Neuronal stem cell (in vitro differentiated cells): Measurements from ENCODE around the gene RASAL1.

Experiments used
- DNase-seq: peaks from one replicate; pipeline ENCODE4 v3.0.0-alpha.2; 2013; ENCODE audit warnings: low spot score
- H2AFZ ChIP-seq: one replicate; pipeline ENCODE4 v1.6.1; 2013; ENCODE audit warnings: mild to moderate bottlenecking, low read length, inconsistent platforms
- H2AK5ac ChIP-seq: 2 replicates; pipeline ENCODE4 v1.6.1; 2013; ENCODE audit warnings: low read depth, mild to moderate bottlenecking, inconsistent platforms, low read length, moderate library complexity, mixed read lengths
- H2BK120ac ChIP-seq: 2 replicates; pipeline ENCODE4 v1.6.1; 2013; ENCODE audit warnings: low read depth, mild to moderate bottlenecking, inconsistent platforms, low read length, moderate library complexity, mixed read lengths
- H2BK12ac ChIP-seq: one replicate; pipeline ENCODE4 v1.6.1; 2013; ENCODE audit warnings: low read length, inconsistent platforms
- H2BK15ac ChIP-seq: 2 replicates; pipeline ENCODE4 v1.6.1; 2013; ENCODE audit warnings: mild to moderate bottlenecking, low read length, inconsistent platforms, mixed read lengths
- H2BK5ac ChIP-seq: one replicate; pipeline ENCODE4 v1.6.1; 2013; ENCODE audit warnings: inconsistent platforms, mild to moderate bottlenecking, low read length, moderate library complexity
- H3K14ac ChIP-seq: one replicate; pipeline ENCODE4 v1.6.1; 2013; ENCODE audit warnings: low read length, inconsistent platforms
- H3K18ac ChIP-seq: 2 replicates; pipeline ENCODE4 v1.6.1; 2013; ENCODE audit warnings: low read length, inconsistent platforms
- H3K23ac ChIP-seq: 2 replicates; pipeline ENCODE4 v1.6.1; 2013; ENCODE audit warnings: low read depth, mild to moderate bottlenecking, mixed read lengths, low read length, inconsistent platforms; ENCODE audit not compliant: poor library complexity
- H3K27ac ChIP-seq: replicated peaks from 3 replicates; pipeline ENCODE4 v1.5.1; 2013; ENCODE audit warnings: low read length, inconsistent platforms
- H3K27me3 ChIP-seq, 3 experiments: 2 replicates each; pipeline ENCODE4 v1.6.1; 2013; ENCODE audit warnings: low read length in 3 of 3, mild to moderate bottlenecking in 2 of 3, inconsistent platforms in 1 of 3, low read depth in 1 of 3, mixed read lengths in 1 of 3, moderate library complexity in 1 of 3; ENCODE audit not compliant: control insufficient read depth in 3 of 3, insufficient read depth in 3 of 3
- H3K36me3 ChIP-seq, 2 donors: replicated peaks in 1 of 2; 2 replicates each; pipeline ENCODE4 v1.6.1; 2013; ENCODE audit warnings: low read length in 2 of 2; ENCODE audit not compliant: control insufficient read depth in 2 of 2, insufficient read depth in 2 of 2
- H3K4ac ChIP-seq: 2 replicates; pipeline ENCODE4 v1.6.1; 2013; ENCODE audit warnings: inconsistent platforms, mild to moderate bottlenecking, low read length, moderate library complexity
- H3K4me1 ChIP-seq, 2 donors: 1 replicate in 1 of 2; 2 replicates in 1 of 2; pipeline ENCODE4 v1.6.1; 2013; ENCODE audit warnings: low read length in 2 of 2, low read depth in 1 of 2; ENCODE audit not compliant: control insufficient read depth in 2 of 2, insufficient read depth in 1 of 2
- H3K4me2 ChIP-seq: one replicate; pipeline ENCODE4 v1.6.1; 2013; ENCODE audit warnings: mild to moderate bottlenecking, low read length, inconsistent platforms; ENCODE audit not compliant: insufficient read depth, poor library complexity, severe bottlenecking
- H3K4me3 ChIP-seq, 2 donors: 2 replicates each; pipeline ENCODE4 v1.5.1; 2013; ENCODE audit warnings: low read length in 2 of 2, mild to moderate bottlenecking in 2 of 2, inconsistent platforms in 1 of 2, moderate library complexity in 1 of 2
- H3K79me1 ChIP-seq: one replicate; pipeline ENCODE4 v1.6.1; 2013; ENCODE audit warnings: low read depth, mild to moderate bottlenecking, inconsistent platforms, low read length, moderate library complexity
- H3K9ac ChIP-seq: one replicate; pipeline ENCODE4 v1.6.1; 2013; ENCODE audit warnings: mild to moderate bottlenecking, low read depth, low read length, inconsistent platforms; ENCODE audit not compliant: poor library complexity
- H3K9me3 ChIP-seq, 2 donors: replicated peaks in 1 of 2; 2 replicates each; pipeline versions ENCODE3 to v1.6.1; 2013; ENCODE audit warnings: low read length in 2 of 2, mild to moderate bottlenecking in 2 of 2, inconsistent platforms in 1 of 2, low read depth in 1 of 2, mixed read lengths in 1 of 2, moderate library complexity in 1 of 2; ENCODE audit not compliant: control insufficient read depth in 2 of 2, insufficient read depth in 1 of 2
- H4K8ac ChIP-seq: one replicate; pipeline ENCODE4 v1.6.1; 2013; ENCODE audit warnings: low read depth, mild to moderate bottlenecking, inconsistent platforms, low read length, moderate library complexity
- H4K91ac ChIP-seq: one replicate; pipeline ENCODE4 v1.6.1; 2013; ENCODE audit warnings: low read length, low read depth, mild to moderate bottlenecking, inconsistent platforms; ENCODE audit not compliant: poor library complexity
- WGBS, 2 donors: extraction: QIAGEN DNeasy Blood & Tissue Kit; methylation state at CpG; one replicate each; pipeline ENCODE4 v1.1.7; 2013; ENCODE audit warnings: missing lambda C conversion rate in 2 of 2, mixed read lengths in 1 of 2; ENCODE audit not compliant: insufficient read length in 2 of 2, insufficient replicate concordance in 1 of 2; ENCODE audit errors: extremely low coverage in 2 of 2; 5-methylcytosine and 5-hydroxymethylcytosine counted together

The RASAL1 gene

GRCh38 chr12:113066813-113067400 is 68.7 kb downstream of the RASAL1 start:
- no peak overlapping the region for H4K8ac ChIP-seq
- no peak for DNase-seq
- no peak overlapping the region for H2BK12ac ChIP-seq
- no peak overlapping the region for H3K4ac ChIP-seq
- H3K23ac ChIP-seq = no peak overlapping the region
- H3K27ac ChIP-seq = no peak overlapping the region
- H3K4me1 ChIP-seq = peaks cover 9 to 17% of the 10 kb centered on the region in 2 donors
- no CpG with 5 or more reads among the region's 13 CpGs for WGBS, 2 donors
- H2BK5ac ChIP-seq = no peak overlapping the region
- no peak overlapping the region for H2AFZ ChIP-seq
- H4K91ac ChIP-seq = no peak overlapping the region
- H2AK5ac ChIP-seq = no peak overlapping the region
- H3K79me1 ChIP-seq = no peaks in the 10 kb centered on the region
- H3K14ac ChIP-seq = no peak overlapping the region
- H3K4me3 ChIP-seq = no peak overlapping the region
- no peak overlapping the region for H3K4me2 ChIP-seq
- no peaks in the 10 kb centered on the region for H3K36me3 ChIP-seq
- H3K9me3 ChIP-seq = no peaks in the 10 kb centered on the region
- peak overlapping the region; percentile 34 for H3K9ac ChIP-seq
- no peak overlapping the region for H2BK120ac ChIP-seq
- H2BK15ac ChIP-seq = no peak overlapping the region
- no peak overlapping the region for H3K18ac ChIP-seq
- peaks cover 0 to 15% (median 0%) of the 10 kb centered on the region in 3 experiments for H3K27me3 ChIP-seq

DNA sequence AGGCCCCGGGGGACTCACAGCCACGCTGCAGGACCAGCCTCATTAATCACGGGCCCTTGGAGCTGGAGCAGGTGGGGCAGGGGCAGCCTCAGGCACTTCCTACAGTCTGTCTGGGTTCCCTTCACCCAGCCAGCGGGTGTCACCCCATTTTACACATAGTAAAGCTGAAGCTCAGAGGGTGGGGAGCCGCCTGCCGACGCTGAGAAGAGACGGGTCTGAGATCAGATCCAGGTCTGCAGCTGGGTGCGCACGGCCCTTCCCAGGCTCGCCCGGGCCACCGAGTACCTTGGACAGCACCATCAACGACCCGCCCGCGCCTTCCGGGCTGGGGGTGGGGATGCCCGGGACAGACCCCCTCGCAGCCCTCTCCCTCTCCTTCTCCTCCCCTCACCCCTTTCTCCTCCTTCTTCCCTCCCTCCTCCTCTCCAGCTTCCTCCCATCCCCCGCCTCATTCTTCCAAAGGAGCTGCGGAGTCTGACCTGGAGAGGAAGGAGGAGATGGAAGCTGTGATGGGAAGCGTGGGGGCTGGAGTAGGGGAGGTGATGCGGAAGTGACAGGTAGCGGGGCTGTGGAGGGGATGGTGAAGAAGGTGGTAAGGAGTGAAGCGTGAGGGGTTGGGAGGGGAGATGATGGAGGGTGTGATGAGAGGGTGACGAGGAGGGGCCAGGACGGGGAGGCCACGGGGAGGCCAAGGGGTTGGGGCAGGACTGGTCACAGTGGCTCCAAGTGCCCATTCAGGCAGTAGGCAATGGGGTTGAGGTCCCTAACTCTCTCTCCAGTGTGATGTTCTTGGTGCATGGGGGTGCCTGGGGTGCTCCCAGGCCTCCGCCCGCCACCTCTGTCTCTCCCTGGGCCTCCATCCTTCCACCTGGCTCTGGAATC is 70.2 kb downstream of the RASAL1 start:
- H3K9ac ChIP-seq = peak overlapping the region; percentile 50
- peaks cover 9 to 12% of the 10 kb centered on the region in 2 donors for H3K4me1 ChIP-seq
- peak overlapping the region; percentile 58 for H2AK5ac ChIP-seq
- no peak overlapping the region for H4K91ac ChIP-seq
- no peak overlapping the region for H2BK15ac ChIP-seq
- no peak overlapping the region for H3K4me3 ChIP-seq
- H3K36me3 ChIP-seq = no peaks in the 10 kb centered on the region
- no peak overlapping the region for H4K8ac ChIP-seq
- H2AFZ ChIP-seq = no peak overlapping the region
- WGBS, 2 donors = 100% methylated on average over 1 of the region's 31 CpGs; no CpG with 5 or more reads in 1 of the 2 donors
- H2BK120ac ChIP-seq = no peak overlapping the region
- H3K14ac ChIP-seq = no peak overlapping the region
- H3K18ac ChIP-seq = no peak overlapping the region
- H3K9me3 ChIP-seq = no peaks in the 10 kb centered on the region
- no peaks in the 10 kb centered on the region for H3K79me1 ChIP-seq
- H3K23ac ChIP-seq = peak overlapping the region; percentile 34
- H2BK5ac ChIP-seq = no peak overlapping the region
- DNase-seq = peak; percentile 52
- H3K27ac ChIP-seq = no peak overlapping the region
- H3K27me3 ChIP-seq = peaks cover 0 to 23% (median 0%) of the 10 kb centered on the region in 3 experiments
- H2BK12ac ChIP-seq = no peak overlapping the region
- no peak overlapping the region for H3K4me2 ChIP-seq
- no peak overlapping the region for H3K4ac ChIP-seq

GRCh38 chr12:113064395-113065125 is 71.0 kb downstream of the RASAL1 start:
- H4K91ac ChIP-seq = no peak overlapping the region
- H3K4ac ChIP-seq = no peak overlapping the region
- H3K27ac ChIP-seq = no peak overlapping the region
- no peak overlapping the region for H2BK15ac ChIP-seq
- no peak overlapping the region for H3K4me3 ChIP-seq
- no peak overlapping the region for H3K4me2 ChIP-seq
- H3K4me1 ChIP-seq = peaks cover 9 to 12% of the 10 kb centered on the region in 2 donors
- H3K9ac ChIP-seq = no peak overlapping the region
- H3K79me1 ChIP-seq = no peaks in the 10 kb centered on the region
- no peak overlapping the region for H3K14ac ChIP-seq
- no peak overlapping the region for H2AFZ ChIP-seq
- H3K9me3 ChIP-seq = no peaks in the 10 kb centered on the region
- no peak overlapping the region for H2BK5ac ChIP-seq
- H3K23ac ChIP-seq = no peak overlapping the region
- no CpG with 5 or more reads among the region's 5 CpGs for WGBS, 2 donors
- H2AK5ac ChIP-seq = no peak overlapping the region
- no peak for DNase-seq
- no peaks in the 10 kb centered on the region for H3K36me3 ChIP-seq
- no peak overlapping the region for H3K18ac ChIP-seq
- no peak overlapping the region for H2BK120ac ChIP-seq
- H3K27me3 ChIP-seq = peaks cover 0 to 31% (median 0%) of the 10 kb centered on the region in 3 experiments
- H4K8ac ChIP-seq = no peak overlapping the region
- H2BK12ac ChIP-seq = no peak overlapping the region
